Upper lobe of right lung (tissue), 1 donor: ENCODE data around the gene UNC80. TPM values are rescaled to one million over a fixed set of nuclear protein-coding genes. Genes with fewer than 3 reads are reported as not detected.

Experiments
- ATAC-seq: fragments of 200-7000 bp; cut with Tn5 transposase; one replicate; pipeline ENCODE4 v1.9.1; 2020; ENCODE audit warnings: mild to moderate bottlenecking, moderate library complexity
- DNase-seq: peaks from one replicate; pipeline ENCODE4 v3.0.0-alpha.2; 2020
- H3K27ac ChIP-seq: fragments of 200-600 bp; one replicate; pipeline ENCODE4 v1.8.0; 2022
- H3K27me3 ChIP-seq: fragments of 200-600 bp; one replicate; pipeline ENCODE4 v1.8.0; 2022; ENCODE audit warnings: mild to moderate bottlenecking
- H3K36me3 ChIP-seq: fragments of 200-600 bp; one replicate; pipeline ENCODE4 v1.8.0; 2022
- H3K4me1 ChIP-seq: fragments of 200-600 bp; one replicate; pipeline ENCODE4 v1.8.0; 2022
- H3K4me3 ChIP-seq: fragments of 200-600 bp; one replicate; pipeline ENCODE4 v1.8.0; 2022; ENCODE audit warnings: mild to moderate bottlenecking
- H3K9me3 ChIP-seq: fragments of 200-600 bp; one replicate; pipeline ENCODE4 v1.8.0; 2022
- CTCF ChIP-seq: fragments of 200-600 bp; IDR thresholded peaks from one replicate; pipeline ENCODE4 v1.8.0; 2022; ENCODE audit warnings: antibody characterized with exemption
- intact Hi-C: fragments of 100-400 bp; cut with DNase I; formaldehyde crosslinking; loops from one replicate; pipeline ENCODE4 v1.11.0; 2022
- total RNA-seq: library from RNA; stranded (reverse); fragmentation: NEBNext Ultra II Directional; extraction: Animal tissue kit (Norgen Biotek cat#: 25700); gene quantifications from one replicate; pipeline ENCODE4 v1.2.1, GENCODE V29; 2021
- donor health status: DM: no; HTN: yes; CAD: no; lungs with severe emphysema.

Gene UNC80
- total RNA-seq, 1 donor from 2014 or later: not detected

GRCh38 chr2:209929369-209929768, 157.7 kb downstream of the UNC80 start:
- intact Hi-C loops: no loop called here

GRCh38 chr2:209933499-209934483, 162.2 kb downstream of the UNC80 start:
- DNase-seq (no peak), ATAC-seq (peak; percentile 51)
- Histone ChIP-seq H3K27ac (no peak overlapping the region), H3K27me3 (no peaks in the 10 kb centered on the region), H3K4me3 (no peak overlapping the region), H3K4me1 (no peaks in the 10 kb centered on the region), H3K9me3 (no peaks in the 10 kb centered on the region), H3K36me3 (no peaks in the 10 kb centered on the region)
- no peak for TF ChIP-seq CTCF
- intact Hi-C loops: no loop called here

More at GRCh38 chr2:209929369-209929768, 157.7 kb downstream of the UNC80 start:
- Histone ChIP-seq H3K36me3 (no peaks in the 10 kb centered on the region), H3K4me3 (no peak overlapping the region), H3K4me1 (no peaks in the 10 kb centered on the region), H3K27ac (no peak overlapping the region), H3K9me3 (no peaks in the 10 kb centered on the region), H3K27me3 (no peaks in the 10 kb centered on the region)
- ATAC-seq (no peak), DNase-seq (no peak)
- TF ChIP-seq CTCF: no peak

- DNase-seq: no peak
- Histone ChIP-seq H3K36me3 (no peaks in the 10 kb centered on the region), H3K9me3 (no peaks in the 10 kb centered on the region), H3K4me1 (no peaks in the 10 kb centered on the region), H3K27me3 (no peaks in the 10 kb centered on the region), H3K27ac (no peak overlapping the region), H3K4me3 (no peak overlapping the region)
- ATAC-seq: no peak
- intact Hi-C loops: no loop called here
- TF ChIP-seq CTCF: peak; percentile 26
Observed at GRCh38 chr2:209936106-209936666, 164.6 kb downstream of the UNC80 start.

- Histone ChIP-seq H3K27ac (no peak overlapping the region), H3K27me3 (no peaks in the 10 kb centered on the region), H3K4me3 (no peak overlapping the region), H3K36me3 (no peaks in the 10 kb centered on the region), H3K9me3 (no peaks in the 10 kb centered on the region), H3K4me1 (no peaks in the 10 kb centered on the region)
- TF ChIP-seq CTCF: no peak
- no peak for ATAC-seq
- no peak for DNase-seq
- intact Hi-C loops: no loop called here
Observed at GRCh38 chr2:209937893-209938292, 166.3 kb downstream of the UNC80 start.

- Histone ChIP-seq H3K4me3 (no peak overlapping the region), H3K9me3 (no peaks in the 10 kb centered on the region), H3K36me3 (no peaks in the 10 kb centered on the region), H3K27ac (no peak overlapping the region), H3K27me3 (no peaks in the 10 kb centered on the region), H3K4me1 (no peaks in the 10 kb centered on the region)
- TF ChIP-seq CTCF: no peak
- DNase-seq (no peak), ATAC-seq (no peak)
- intact Hi-C loops: no loop called here
Observed at GRCh38 chr2:209938906-209939305, 167.3 kb downstream of the UNC80 start.
